CD4-positive, alpha-beta T cell treated with Interleukin-17A for 1 hour (primary cell): ENCODE results near the gene RC3H2.
A peak's percentile ranks its signal among the peaks of the same experiment; 100 is the strongest.
"Not testable (repeated sequence)": the region's sequence is repeated elsewhere in the genome, so short reads cannot be mapped to it uniquely, and the experiment has no call there.

ENCODE experiments used
- DNase-seq: peaks from one replicate; pipeline ENCODE4 v3.0.0-alpha.2; 2020

Gene RC3H2

GRCh38 chr9:122844137-122844536 lies 61.0 kb downstream of the RC3H2 start:
- no peak for DNase-seq

DNA sequence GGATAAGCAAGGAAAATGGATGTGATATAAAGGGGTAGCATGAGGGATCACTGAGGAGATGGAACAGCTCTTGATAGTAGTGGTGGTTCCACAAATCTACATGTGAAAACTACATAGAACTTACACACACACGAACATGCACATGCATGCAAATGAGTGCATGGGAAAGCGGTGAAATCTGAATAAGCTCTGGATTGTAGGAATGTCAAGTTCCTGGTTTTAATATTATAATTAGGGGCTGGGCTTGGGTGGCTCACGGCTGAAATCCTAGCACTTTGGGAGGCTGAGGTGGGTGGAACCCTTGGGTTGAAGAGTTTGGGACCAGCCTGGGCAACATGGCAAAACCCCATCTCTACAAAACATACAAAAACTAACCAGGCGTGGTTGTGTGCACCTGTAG lies 63.7 kb downstream of the RC3H2 start:
- DNase-seq, result no peak

GRCh38 chr9:122838441-122838840 lies 66.7 kb downstream of the RC3H2 start:
- not testable (repeated sequence) for DNase-seq

DNA sequence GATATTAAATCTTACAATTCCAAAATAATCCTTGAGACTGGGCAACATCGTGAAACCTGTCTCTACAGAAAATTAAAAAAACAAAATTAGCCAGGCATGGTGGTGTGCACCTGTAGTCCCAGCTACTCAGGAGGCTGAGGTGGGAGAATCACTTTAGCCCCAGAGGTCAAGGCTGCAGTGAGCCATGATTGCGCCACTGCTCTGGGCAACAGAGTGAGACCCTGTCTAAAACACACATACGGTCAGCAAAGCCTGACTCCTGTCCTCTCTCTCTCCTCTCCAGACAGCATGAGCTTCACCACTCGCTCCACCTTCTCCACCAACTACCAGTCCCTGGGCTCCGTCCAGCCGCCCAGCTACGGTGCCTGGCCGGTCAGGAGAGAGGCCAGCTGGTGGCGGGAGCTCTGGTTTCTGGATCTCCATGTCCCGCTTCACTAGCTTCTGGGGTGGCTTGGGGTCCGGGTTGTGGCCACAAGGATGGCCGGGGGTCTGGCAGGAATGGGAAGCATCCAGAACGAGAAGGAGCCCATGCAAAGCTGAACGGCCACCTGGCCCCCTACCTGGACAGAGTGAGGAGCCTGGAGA lies 67.8 kb downstream of the RC3H2 start:
- no peak for DNase-seq

DNA sequence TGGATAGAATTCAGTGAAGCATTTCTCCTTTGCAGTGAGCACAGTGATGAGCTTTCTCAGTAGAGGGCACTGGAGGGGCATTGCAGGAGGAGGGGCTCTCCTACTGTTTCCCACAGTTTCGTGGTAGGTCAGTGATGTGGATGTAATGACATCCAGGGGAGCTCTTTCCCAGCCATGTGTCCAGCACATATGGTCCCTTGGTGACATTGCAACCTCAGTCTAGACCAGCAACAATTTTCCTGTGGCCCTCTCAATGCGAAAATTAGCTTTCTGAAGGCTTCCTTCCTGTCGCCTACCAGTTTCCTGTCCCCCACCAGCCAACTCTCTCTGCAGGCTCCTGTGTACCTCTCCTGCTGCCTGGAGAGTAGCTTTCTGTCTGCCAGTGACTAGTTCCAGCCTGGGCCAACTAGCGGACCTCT lies 69.8 kb downstream of the RC3H2 start:
- DNase-seq, result no peak

DNA sequence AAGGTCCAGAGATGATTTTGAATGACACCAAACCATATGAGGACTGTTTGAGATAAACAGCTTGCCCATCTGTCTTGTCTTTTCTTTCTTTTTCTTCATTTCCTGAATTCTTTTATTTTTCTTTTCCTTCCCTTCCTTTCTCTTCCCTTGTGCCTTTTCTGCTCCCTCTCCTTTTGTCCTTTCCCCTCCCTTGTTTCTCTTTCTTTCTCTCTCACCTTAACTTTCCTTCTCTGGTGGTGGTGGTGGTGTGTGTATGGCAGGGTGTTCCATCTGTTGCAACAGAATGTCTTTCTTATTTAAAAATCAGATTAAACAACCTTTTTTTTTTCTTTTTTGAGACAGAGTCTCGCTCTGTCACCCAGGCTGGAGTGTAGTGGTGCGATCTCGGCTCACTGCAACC lies 73.0 kb downstream of the RC3H2 start:
- DNase-seq, result no peak

- not testable (repeated sequence) for DNase-seq
Measured at GRCh38 chr9:122828965-122829284, 76.2 kb downstream of the RC3H2 start.

GRCh38 chr9:122827761-122828093 lies 77.4 kb downstream of the RC3H2 start:
- no peak for DNase-seq

- no peak for DNase-seq
Measured at GRCh38 chr9:122822938-122823337, 82.2 kb downstream of the RC3H2 start.

DNA sequence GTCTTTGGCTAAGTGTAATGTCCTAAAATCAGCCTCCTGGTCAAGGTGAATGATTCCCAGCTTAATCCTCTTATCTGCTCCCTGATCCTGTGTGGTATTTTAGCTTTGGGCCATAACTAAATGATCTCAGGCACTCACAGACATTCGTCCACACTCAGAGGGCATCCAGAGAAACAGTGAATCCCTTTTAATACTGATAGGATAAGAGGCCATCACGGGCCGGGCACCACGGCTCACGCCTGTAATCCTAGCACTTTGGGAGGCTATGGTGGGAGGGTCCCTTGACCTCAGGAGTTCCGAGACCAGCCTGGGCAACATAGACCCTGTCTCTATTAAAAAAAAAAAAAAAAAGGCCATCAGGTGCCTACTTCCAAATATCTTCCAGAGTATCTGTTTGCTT lies 83.1 kb downstream of the RC3H2 start:
- DNase-seq, result no peak

- no peak for DNase-seq
Measured at GRCh38 chr9:122821278-122821943, 83.7 kb downstream of the RC3H2 start.

- DNase-seq, result no peak
Measured at GRCh38 chr9:122820490-122820845, 84.7 kb downstream of the RC3H2 start.

- DNase-seq, result no peak
Measured at GRCh38 chr9:122819791-122820489, 85.2 kb downstream of the RC3H2 start.

DNA sequence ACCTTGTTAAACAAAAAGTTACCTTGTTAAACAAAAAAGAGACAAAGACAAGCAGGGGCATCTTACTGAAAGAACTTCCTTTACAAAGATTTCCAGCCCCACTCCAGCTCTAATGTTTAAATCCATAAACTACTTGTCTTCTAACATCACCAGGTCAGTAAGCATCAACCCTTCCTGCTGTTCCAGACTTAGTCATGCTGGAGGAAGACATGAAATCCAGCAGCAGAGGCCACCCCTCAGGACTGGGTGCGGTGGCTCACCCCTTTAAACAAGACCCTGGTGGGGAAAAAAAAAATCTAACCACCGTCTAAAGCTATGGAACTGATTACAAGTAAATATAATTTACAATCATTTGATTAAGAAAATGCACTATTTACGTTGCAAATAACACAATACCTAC lies 85.8 kb downstream of the RC3H2 start:
- no peak for DNase-seq

DNA sequence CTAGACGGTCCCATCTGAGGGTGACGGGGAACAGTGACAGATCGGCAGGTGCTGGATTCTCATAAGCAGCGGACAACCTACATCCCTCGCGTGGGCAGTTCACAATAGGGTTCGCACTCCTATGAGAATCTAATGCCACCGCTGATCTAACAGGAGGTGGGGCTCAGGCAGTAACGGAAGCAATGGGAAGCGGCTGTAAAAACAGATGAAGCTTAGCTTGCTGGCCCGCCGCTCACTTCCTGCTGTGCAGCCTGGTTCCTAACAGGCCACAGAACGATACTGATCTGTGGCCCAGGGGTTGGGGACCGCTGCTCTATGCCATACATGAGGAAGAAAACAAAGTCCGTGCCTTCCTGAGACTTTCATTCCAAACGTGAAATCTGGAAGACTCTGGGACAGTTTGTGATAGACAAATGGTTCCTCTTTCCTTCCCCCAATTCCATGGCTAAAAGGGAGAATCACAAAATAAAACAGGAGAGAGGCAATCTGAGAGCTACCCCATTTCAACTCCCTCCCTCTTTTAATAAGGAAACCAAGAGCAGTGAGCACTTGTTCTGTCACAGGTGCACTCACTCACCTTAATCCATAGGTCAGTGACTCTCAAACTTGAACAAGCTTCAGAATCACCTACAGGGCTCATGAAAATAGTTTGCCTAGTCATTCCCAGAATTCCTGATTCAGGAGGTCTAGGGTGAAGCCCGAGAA lies 88.8 kb downstream of the RC3H2 start:
- peak; percentile 59 for DNase-seq

DNA sequence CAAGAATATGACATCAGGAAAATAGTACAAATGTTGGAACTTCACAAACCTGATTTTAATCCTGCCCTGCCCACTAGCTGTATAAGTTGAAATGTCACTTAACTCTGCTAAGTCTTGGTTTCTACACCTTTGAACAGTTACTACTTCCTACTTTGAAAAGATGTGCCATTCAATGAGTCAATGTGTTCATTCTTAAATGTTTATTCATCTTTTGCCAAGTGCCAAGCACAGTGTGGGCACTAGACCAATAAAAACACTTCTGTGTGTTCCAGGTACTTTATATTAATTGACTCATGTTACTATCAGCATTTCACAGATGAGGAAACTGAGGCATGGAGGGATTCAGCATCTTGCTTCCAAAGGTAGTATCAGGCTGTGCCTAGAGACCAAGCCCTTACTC lies 89.6 kb downstream of the RC3H2 start:
- DNase-seq, result no peak

DNA sequence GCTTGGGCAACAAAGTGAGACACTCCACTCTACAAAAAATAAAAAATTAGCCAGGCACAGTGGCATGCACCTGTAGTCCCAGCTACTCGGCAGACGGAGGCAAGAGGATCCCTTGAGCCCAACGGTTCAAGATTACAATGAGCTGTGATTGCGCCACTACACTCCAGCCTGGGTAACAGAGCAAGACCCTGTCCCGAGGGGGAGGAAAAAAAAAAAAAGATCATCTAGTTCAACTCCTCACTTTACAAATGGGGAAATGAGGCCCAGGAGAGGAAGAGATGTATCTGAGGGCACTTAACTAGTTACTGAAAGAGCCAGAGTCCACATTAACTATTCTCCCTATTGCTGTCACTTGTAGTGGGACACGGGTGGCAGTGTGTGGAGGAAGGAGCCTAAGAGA lies 90.6 kb downstream of the RC3H2 start:
- no peak for DNase-seq

DNA sequence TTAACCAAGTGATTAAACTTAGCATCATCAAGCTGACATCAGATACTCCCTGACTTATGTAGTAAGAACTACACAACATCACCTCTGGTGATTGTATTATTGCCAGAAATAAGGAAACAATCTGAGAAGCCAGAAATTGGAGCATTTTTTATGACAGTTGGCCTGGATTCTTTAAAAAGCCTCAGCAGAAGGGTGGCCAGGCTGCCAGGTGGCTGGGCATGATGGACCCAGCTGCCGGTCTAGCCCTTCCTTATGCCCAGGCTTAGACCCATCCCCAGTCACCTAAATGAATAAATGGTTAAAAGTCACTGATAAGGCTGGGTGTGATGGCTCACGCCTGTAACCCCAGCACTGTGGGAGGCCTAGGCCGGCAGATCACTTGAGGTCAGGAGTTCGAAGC lies 92.4 kb downstream of the RC3H2 start:
- no peak for DNase-seq

GRCh38 chr9:122810306-122810946 lies 94.7 kb downstream of the RC3H2 start:
- peak; percentile 82 for DNase-seq

DNA sequence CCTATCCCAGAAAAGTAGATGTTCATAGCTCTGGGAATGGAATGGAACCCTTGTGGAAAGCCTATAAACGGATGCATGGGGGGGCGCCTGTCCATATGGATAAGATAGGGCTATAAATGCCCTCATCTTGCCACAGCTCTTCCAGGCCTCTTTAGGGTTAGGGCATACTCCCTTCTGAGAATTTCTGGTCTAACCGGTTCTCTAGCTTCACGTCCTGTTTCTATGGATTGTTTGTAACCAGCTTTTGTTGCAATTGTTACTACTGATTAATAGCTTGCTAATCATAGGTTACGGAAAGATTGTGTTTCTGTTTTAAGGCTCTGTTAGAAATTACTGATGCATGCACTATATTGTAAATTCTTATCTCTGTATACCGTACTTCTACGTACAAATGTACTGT lies 95.9 kb downstream of the RC3H2 start:
- DNase-seq, result not testable (repeated sequence)

- DNase-seq, result no peak
Measured at GRCh38 chr9:122808141-122808540, 97.0 kb downstream of the RC3H2 start.

DNA sequence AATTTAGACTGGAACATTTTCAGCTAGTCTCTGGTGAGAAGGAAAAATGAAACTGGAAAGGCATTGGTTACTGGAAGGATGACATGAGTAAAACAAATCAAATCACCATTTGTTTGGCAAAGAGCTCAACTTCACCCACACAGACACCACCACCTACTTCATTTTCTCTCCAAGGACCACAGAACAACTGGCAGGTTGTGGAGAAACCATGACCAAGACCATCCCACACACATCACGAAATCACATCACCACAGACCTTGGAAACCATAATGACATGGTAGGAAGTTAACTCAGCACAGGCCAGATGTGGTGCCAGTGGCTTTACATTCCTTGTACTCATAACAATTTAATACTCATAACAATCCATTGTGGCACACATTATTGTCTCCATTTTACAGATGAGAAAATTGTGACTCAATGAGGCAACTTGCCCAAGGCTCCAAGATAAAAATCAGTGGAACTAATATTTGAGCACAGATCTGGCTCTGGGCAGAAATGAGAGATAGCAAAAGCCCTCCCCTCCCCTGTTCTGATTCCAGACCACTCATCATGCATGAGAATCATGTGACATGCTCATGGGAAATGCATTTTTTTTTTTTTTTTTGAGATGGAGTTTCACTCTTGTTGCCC lies 97.8 kb downstream of the RC3H2 start:
- no peak for DNase-seq

GRCh38 chr9:122806661-122807060 lies 98.5 kb downstream of the RC3H2 start:
- DNase-seq, result no peak
